ENCODE results near the gene DUSP6.
A peak's percentile ranks its signal among the peaks of the same experiment; 100 is the strongest.
"Not testable (repeated sequence)": the region's sequence is repeated elsewhere in the genome, so short reads cannot be mapped to it uniquely, and the experiment has no call there.

Gene DUSP6

DNA sequence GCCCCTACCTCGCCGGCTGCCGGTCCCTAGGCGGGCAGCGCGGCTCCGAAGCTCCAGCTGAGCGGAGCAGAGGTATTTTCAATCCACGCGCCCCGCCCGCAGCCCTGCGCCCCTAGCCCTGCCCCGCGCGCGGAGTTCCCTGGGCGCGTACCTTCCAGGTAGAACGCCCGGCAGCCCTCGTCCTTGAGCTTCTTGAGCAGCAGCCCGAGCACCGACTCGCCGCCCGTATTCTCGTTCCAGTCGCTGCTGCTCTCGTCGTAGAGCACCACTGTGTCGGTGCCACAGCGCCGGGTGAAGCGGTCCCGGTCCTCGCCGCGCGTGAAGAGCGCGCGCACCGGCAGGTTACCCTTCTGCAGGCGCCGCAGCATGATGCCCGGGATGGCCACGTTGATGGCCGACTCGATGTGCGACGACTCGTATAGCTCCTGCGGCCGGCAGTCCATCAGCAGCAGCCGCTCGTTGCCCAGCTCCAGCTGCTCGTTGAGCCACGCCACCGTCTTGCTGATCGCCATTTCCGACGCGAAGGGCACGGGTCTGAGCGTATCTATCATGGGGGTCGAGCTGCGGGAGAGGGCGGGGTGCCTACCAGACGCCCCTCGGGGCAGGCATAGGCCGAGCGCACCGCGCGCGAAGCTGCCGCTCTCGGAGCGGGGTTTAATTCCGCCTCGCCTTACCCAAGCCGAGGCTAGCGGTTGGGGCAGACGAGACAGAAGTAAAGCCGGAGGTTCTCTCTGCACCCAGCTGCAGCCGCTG lies 636 bp downstream of the DUSP6 start:
- no peak for DNase-seq (ENCODE audit: low read depth)

GRCh38 chr12:89350630-89351488 lies 1.4 kb downstream of the DUSP6 start:
- DNase-seq (ENCODE audit: low read depth) = peak; percentile 49

- no peak for DNase-seq (ENCODE audit: low read depth)
These were observed 2.1 kb downstream of the DUSP6 start for GRCh38 chr12:89350260-89350629.

DNA sequence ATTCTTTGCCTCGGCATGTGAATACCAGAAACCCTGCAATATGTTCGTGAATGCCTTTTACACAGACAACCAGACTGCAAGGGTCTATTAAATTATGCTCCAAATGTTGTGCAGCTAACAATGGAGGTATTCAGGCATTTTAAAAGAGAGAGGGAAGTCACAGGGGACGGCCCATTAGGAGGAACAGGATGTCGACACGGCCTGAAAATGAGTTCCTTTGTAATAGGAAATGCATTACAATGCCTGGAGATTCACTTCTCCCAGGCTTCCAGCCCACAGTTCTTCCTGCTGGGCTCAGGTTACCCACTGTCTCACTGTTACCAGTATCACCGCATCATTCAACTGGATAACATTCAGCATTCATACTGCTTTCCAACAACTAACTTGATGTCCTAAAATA lies 2.5 kb downstream of the DUSP6 start:
- DNase-seq (ENCODE audit: low read depth) = peak; percentile 78

GRCh38 chr12:89348894-89349699 lies 3.2 kb downstream of the DUSP6 start:
- DNase-seq (ENCODE audit: low read depth) = peak; percentile 30

DNA sequence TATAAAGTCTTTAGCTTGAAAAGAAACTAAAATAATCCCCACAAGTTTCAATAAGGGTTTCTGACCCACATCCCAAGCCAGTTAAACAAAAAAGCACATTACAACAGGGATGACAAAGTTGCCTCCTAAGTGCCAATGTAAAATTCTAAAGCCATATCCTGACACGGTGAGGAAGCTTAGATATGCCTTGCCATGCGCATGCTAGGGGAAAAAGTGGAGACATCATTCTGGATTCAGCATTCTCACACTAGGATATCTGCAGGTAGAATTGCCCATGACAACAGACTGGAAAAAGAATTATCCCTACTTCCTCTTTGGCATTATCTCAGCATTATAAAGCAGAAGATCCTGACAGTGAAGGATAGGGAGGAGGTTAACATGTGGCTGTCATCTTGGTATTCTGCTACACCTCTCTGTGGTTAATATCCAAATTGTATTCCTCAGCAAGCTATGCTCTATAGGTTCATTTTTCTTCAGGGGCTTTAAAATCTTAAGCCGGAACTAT lies 4.9 kb downstream of the DUSP6 start:
- DNase-seq (ENCODE audit: low read depth) = no peak

DNA sequence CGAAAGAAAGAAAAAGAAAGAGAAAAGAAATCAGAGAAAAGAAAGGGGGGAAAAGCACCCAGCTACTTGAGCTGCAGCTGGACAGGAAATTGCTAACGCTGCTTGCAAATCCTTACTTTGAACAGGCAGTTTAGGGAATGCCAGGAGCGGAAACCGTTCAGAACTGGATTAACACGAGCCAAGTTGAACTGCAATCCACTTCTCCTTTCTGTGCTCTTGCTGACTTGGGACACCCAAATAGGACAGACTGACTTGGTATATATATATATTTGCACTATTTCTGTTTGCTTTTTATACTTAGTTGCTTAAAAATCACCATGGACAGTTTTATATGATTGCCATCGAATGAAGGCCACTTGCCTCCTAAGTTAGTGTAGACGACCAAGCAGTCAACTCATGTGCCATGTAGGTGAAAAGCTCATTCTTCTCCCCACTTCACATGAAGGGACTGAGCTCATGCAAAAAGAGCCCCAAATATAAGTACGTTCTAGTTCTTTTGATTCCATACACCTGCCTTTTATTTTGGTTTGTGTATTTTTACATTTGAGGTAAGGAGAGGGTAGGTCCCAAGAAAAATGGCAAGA lies 5.5 kb downstream of the DUSP6 start:
- peak; percentile 83 for DNase-seq (ENCODE audit: low read depth)

GRCh38 chr12:89345830-89346740 lies 6.2 kb downstream of the DUSP6 start:
- peak; percentile 86 for DNase-seq (ENCODE audit: low read depth)

- DNase-seq (ENCODE audit: low read depth) = no peak
These were observed 6.9 kb downstream of the DUSP6 start for GRCh38 chr12:89345376-89345775.

- no peak for DNase-seq (ENCODE audit: low read depth)
These were observed 7.5 kb downstream of the DUSP6 start for GRCh38 chr12:89344862-89345202.

DNA sequence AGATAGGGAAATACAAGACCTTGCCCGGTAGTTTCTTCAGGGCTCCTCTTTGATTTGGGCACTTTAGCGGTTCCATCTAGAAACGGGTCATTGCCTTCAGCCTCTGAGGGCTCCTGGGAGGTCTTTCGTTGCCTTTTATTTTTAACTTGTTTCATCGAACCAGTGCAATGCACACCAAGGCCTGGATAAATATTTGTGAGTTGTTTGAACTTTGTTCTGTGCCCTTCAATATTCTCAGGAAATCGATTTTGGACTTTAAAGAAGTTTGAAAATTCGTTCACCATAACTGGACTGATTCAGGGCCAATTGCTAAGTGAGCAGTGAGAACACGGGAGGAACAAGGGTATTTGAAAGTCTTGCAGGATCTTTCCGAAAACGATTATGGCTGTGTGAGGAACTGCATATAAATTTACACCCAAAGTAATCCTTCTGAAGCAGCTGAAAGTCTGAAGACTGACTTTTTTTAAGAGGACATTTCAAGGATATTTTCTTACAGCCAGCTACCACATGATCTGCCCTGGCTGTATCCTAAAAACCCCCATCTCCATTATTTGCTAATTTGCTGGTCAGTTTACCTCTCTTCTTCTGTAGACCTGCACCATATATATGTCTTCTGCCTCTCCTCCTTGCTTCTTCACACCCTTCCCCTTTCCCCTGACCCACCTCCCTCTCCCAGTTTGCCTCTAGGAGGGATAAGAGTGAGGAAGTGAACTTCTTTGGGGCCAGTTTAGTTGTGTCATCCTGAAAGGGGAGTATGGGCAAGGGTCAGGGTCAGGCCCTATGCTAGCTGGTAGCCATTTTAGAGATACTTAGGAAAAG lies 8.0 kb downstream of the DUSP6 start:
- no peak for DNase-seq (ENCODE audit: low read depth)

- peak; percentile 28 for DNase-seq (ENCODE audit: low read depth)
These were observed 9.2 kb downstream of the DUSP6 start for GRCh38 chr12:89343127-89343526.

DNA sequence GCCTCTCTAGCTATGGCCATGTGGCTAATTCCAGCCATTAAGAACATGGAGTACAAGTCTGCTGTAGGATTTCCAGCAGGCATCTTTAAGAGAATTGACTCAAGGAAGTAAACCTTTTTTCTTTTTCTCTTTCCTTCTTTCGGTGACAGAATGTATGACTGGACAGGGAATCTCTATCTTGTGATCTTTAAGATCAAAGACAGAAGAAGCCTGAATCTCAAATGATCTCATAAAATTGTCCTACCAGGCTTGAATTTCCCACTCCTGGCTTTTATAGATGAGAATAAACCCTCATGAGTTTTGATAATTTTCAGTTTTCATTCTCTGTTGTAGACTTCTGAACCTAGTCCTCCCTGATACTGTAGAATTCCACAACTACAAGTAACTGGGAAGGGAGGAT lies 11.4 kb downstream of the DUSP6 start:
- DNase-seq (ENCODE audit: low read depth) = no peak

GRCh38 chr12:89339526-89339925 lies 12.8 kb downstream of the DUSP6 start:
- no peak for DNase-seq (ENCODE audit: low read depth)

DNA sequence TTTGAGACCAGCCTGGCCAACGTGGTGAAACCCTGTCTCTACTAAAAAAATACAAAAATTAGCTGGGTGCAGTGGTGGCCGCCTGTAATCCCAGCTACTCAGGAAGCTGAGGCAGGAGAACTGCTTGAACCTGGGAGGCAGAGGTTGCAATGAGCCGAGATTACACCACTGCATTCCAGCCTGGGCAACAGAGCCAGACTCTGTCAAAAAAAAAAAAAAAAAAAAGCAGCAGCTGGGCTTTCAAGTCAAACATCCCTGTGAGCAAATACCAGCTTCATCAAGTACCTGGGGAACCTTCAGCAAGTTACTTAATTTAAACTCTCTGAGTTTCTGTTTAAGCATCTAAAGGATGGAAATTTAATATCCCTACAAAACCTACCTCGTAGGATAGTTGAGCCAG lies 15.2 kb downstream of the DUSP6 start:
- not testable (repeated sequence) for DNase-seq (ENCODE audit: low read depth)

DNA sequence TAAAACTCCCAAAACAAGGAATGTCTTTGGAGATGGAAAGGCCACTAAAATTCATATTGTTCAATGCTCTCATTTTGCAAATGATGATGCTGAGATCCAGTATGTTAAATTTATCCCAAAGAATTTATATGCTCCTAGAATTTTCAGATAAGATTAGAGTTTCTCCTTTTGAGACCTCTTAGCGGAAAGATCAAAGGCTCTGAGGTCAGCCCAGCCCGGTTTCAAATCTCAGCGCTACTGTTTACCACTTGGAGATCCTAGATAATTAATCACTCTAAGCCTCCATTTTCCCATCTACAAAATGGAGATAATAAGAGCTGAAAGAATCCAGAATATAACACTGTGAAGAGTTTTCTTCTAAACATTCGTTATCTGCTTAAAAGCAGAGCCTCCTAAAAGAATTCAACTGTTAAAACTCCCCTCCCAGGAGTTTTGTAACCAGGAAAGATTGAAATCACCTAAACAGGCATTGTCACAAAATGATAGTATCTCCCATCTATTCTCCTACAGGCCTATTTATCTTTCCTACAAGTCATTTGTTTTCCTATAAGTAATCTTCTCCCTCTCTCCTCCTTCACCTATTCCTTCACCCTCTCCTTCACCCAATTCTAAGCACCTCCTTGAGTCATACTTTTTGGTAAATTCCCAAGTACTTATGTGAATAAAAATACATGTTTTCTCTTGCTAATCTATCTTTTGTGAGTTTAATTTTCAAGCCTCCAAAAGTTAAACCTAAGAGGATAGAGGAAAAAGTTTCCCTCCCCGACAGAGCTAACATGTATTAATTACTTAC lies 16.7 kb downstream of the DUSP6 start:
- DNase-seq (ENCODE audit: low read depth) = no peak

DNA sequence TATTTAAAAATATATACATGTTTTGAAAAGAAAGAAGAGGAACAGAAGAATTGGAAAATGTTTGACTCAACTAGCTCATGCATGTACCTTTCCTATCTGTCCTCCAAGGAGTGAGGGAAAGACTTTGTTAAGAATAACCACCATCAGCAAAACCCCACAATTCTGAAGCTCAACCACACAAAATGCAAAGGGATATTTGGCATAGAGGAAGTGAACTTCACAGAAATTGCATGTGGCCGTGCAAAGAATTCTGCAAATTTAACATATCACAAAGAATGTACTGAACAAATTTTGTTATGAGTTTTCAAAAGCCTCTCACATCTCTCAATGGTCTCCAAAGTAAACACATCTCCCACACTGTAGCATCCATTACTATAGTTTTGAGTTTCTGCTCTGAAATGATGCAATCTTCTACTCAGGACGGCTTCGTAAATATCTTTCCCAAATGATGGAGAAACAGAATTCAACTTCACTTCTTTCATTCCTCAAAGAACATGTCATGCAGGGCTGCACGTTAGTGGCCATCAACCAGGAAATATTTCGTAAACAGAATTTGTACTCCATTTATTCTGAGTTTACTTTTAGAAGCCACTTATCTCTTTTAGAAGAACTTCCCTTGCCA lies 17.6 kb downstream of the DUSP6 start:
- peak; percentile 79 for DNase-seq (ENCODE audit: low read depth)

DNA sequence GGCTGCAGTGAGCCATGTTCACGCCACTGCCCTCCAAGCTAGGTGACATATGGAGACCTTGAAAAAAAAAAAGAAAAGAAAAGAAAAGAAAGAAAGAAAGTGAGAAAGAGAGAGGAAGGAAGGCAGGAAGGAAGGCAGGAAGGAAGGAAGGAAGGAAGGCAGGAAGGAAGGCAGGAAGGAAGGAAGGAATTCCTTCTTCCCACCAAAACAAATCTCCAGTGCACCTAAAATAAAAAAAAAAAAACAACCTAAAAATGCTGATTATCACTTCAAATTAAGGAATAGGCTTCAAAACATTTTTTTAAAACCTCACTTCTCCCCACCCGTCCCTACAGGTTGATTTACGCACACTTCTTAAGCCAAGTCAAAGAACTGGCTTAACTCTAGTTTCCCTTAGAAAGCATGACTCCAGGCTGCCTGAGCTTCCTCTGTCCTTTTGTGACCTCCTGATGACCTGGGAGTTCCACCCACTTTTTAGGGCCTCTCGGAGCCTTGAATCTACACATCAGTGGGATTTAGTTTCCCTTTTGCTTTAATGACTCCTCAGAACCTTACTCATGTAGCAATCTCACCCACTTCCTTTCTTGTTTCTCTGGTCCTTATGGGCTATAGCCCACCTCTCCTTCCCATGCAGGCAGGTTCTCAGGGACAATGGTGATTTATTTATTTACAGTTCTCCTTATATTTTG lies 18.6 kb downstream of the DUSP6 start:
- peak; percentile 41 for DNase-seq (ENCODE audit: low read depth)
